Kidney capillary endothelial cell (primary cell): ENCODE measurements around the gene FOSL1.

Experiments
- DNase-seq: peaks from one replicate; pipeline ENCODE4 v3.0.0-alpha.2; 2018; ENCODE audit warnings: low spot score

Gene FOSL1

GRCh38 chr11:65900125-65900898 is at the start of gene FOSL1:
Gene FOSL1, minus strand, starts transcription at chr11:65900388. Its CDS starts 49 bp downstream, at chr11:65900339.
- DNase-seq, result no peak

- no peak for DNase-seq
Measured at GRCh38 chr11:65947603-65948125, 47.5 kb upstream of the FOSL1 start.

GRCh38 chr11:65947133-65947532 is 46.9 kb upstream of the FOSL1 start:
- no peak for DNase-seq

- DNase-seq, result no peak
Measured at GRCh38 chr11:65946655-65947054, 46.5 kb upstream of the FOSL1 start.

- no peak for DNase-seq
Measured at GRCh38 chr11:65945941-65946558, 45.9 kb upstream of the FOSL1 start.

- no peak for DNase-seq
Measured at GRCh38 chr11:65945430-65945911, 45.3 kb upstream of the FOSL1 start, which contains the start of gene TSGA10IP. Gene TSGA10IP, plus strand, starts transcription at chr11:65945480. Its CDS starts 196 bp downstream, at chr11:65945676.

GRCh38 chr11:65944767-65945166 is 44.6 kb upstream of the FOSL1 start:
- DNase-seq, result no peak

GRCh38 chr11:65944191-65944590 is 44.0 kb upstream of the FOSL1 start:
- no peak for DNase-seq

GRCh38 chr11:65942531-65942930 is 42.3 kb upstream of the FOSL1 start:
- DNase-seq, result no peak

- no peak for DNase-seq
Measured at GRCh38 chr11:65941720-65942310, 41.6 kb upstream of the FOSL1 start.

GRCh38 chr11:65937766-65938165 is 37.6 kb upstream of the FOSL1 start:
- no peak for DNase-seq

- no peak for DNase-seq
Measured at GRCh38 chr11:65934014-65934413, 33.8 kb upstream of the FOSL1 start.

GRCh38 chr11:65932558-65932919 is 32.4 kb upstream of the FOSL1 start:
- DNase-seq, result no peak

- no peak for DNase-seq
Measured at GRCh38 chr11:65931773-65932557, 31.8 kb upstream of the FOSL1 start.

GRCh38 chr11:65928667-65929066 is 28.5 kb upstream of the FOSL1 start:
- no peak for DNase-seq

- DNase-seq, result no peak
Measured at GRCh38 chr11:65927904-65928397, 27.8 kb upstream of the FOSL1 start.

- no peak for DNase-seq
Measured at GRCh38 chr11:65925397-65925796, 25.2 kb upstream of the FOSL1 start.

GRCh38 chr11:65922565-65922964 is 22.4 kb upstream of the FOSL1 start:
- no peak for DNase-seq

GRCh38 chr11:65921876-65922275 is 21.7 kb upstream of the FOSL1 start:
- no peak for DNase-seq

GRCh38 chr11:65921033-65921555 is 20.9 kb upstream of the FOSL1 start:
- no peak for DNase-seq

- DNase-seq, result no peak
Measured at GRCh38 chr11:65920372-65920802, 20.2 kb upstream of the FOSL1 start.
